Mucosa of descending colon (tissue), 3 donors: Measurements from ENCODE around the gene LCMT2. TPM values are rescaled to one million over a fixed set of nuclear protein-coding genes. Genes with fewer than 3 reads are reported as not detected.

ENCODE experiments used
- ATAC-seq: fragments of 200-7000 bp; cut with Tn5 transposase; one replicate; pipeline ENCODE4 v1.9.1; 2020; ENCODE audit warnings: mild to moderate bottlenecking, moderate library complexity
- DNase-seq, 3 donors: peaks; one replicate each; pipeline ENCODE4 v3.0.0-alpha.2; 2020
- H3K36me3 ChIP-seq: fragments of 200-600 bp; one replicate; pipeline ENCODE4 v1.8.0; 2021; ENCODE audit warnings: low read depth, mild to moderate bottlenecking
- H3K4me1 ChIP-seq: fragments of 200-600 bp; one replicate; pipeline ENCODE4 v1.8.0; 2021; ENCODE audit warnings: low read depth, mild to moderate bottlenecking
- H3K4me3 ChIP-seq: fragments of 200-600 bp; one replicate; pipeline ENCODE4 v1.8.0; 2021; ENCODE audit warnings: mild to moderate bottlenecking
- H3K9me3 ChIP-seq: fragments of 200-600 bp; one replicate; pipeline ENCODE4 v1.8.0; 2021; ENCODE audit warnings: mild to moderate bottlenecking
- intact Hi-C, 2 donors: fragments of 100-400 bp; cut with DNase I in 1 of 2; cut with micrococcal nuclease in 1 of 2; formaldehyde crosslinking; loops; one replicate each; pipeline versions ENCODE4 v1.11.0 to v1.11.1; 2022; cut with DNase I, micrococcal nuclease
- total RNA-seq, 3 donors: library from RNA; stranded (reverse); fragmentation: NEBNext Ultra II Directional in 2 of 3; extraction: Animal tissue kit (Norgen Biotek cat#: 25700) in 2 of 3; gene quantifications; one replicate each; pipeline versions ENCODE4 v1.2.1 to v1.2.4, GENCODE V29; 2021 to 2023
- TF ChIP-seq, protein P1 (sequence below): fragments of 200-600 bp; IDR thresholded peaks from one replicate; pipeline ENCODE4 v1.8.0; 2022; ENCODE audit warnings: antibody characterized with exemption, mild to moderate bottlenecking
- donor health status: DM: no; HTN: no; CAD: no; lungs with moderate emphysema.
- donor health status: DM: no; HTN: no; CAD: no.
- donor health status: DM: no; HTN: yes; CAD: no.

Gene LCMT2
- total RNA-seq, 3 donors from 2014 or later = 5.0 to 5.4 (median 5.3) TPM

- no peak for DNase-seq
- H3K9me3 ChIP-seq = no peaks in the 10 kb centered on the region
- no peak overlapping the region for H3K4me3 ChIP-seq
- intact Hi-C loops = no loop called here
- TF ChIP-seq, protein P1, sequence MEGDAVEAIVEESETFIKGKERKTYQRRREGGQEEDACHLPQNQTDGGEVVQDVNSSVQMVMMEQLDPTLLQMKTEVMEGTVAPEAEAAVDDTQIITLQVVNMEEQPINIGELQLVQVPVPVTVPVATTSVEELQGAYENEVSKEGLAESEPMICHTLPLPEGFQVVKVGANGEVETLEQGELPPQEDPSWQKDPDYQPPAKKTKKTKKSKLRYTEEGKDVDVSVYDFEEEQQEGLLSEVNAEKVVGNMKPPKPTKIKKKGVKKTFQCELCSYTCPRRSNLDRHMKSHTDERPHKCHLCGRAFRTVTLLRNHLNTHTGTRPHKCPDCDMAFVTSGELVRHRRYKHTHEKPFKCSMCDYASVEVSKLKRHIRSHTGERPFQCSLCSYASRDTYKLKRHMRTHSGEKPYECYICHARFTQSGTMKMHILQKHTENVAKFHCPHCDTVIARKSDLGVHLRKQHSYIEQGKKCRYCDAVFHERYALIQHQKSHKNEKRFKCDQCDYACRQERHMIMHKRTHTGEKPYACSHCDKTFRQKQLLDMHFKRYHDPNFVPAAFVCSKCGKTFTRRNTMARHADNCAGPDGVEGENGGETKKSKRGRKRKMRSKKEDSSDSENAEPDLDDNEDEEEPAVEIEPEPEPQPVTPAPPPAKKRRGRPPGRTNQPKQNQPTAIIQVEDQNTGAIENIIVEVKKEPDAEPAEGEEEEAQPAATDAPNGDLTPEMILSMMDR = no peak
- ATAC-seq = no peak
- H3K4me1 ChIP-seq = no peaks in the 10 kb centered on the region
- H3K36me3 ChIP-seq = no peaks in the 10 kb centered on the region
Measured at GRCh38 chr15:43346305-43346704, 15.9 kb upstream of the LCMT2 start.

- DNase-seq (no peak), ATAC-seq (no peak)
- TF ChIP-seq, protein P1 = no peak
- H3K36me3 ChIP-seq = no peaks in the 10 kb centered on the region
- no peaks in the 10 kb centered on the region for H3K9me3 ChIP-seq
- H3K4me1 ChIP-seq = peaks cover 15% of the 10 kb centered on the region
- intact Hi-C loops = no loop called here
- peak overlapping the region; percentile 61 for H3K4me3 ChIP-seq
Measured at GRCh38 chr15:43330780-43331087, 361 bp upstream of the LCMT2 start.

- intact Hi-C loops = no loop called here
- ATAC-seq (peak; percentile 8), DNase-seq (peak in 2 of 3 donors; percentile 40 to 58)
- H3K36me3 ChIP-seq = no peaks in the 10 kb centered on the region
- TF ChIP-seq, protein P1 = no peak
- H3K4me3 ChIP-seq = peak overlapping the region; percentile 61
- peaks cover 15% of the 10 kb centered on the region for H3K4me1 ChIP-seq
- no peaks in the 10 kb centered on the region for H3K9me3 ChIP-seq
Measured at GRCh38 chr15:43329217-43329959, 985 bp downstream of the LCMT2 start.

- intact Hi-C loops = no loop called here
- TF ChIP-seq, protein P1 = no peak
- no peak for ATAC-seq
Measured at GRCh38 chr15:43325039-43325684, 5.2 kb downstream of the LCMT2 start.

GRCh38 chr15:43318990-43319771, 11.2 kb downstream of the LCMT2 start:
- Histone ChIP-seq H3K4me1 (no peaks in the 10 kb centered on the region), H3K4me3 (no peak overlapping the region), H3K36me3 (no peaks in the 10 kb centered on the region), H3K9me3 (no peaks in the 10 kb centered on the region)
- TF ChIP-seq, protein P1 = no peak
- DNase-seq (no peak), ATAC-seq (no peak)
- intact Hi-C loops = no loop called here

More at GRCh38 chr15:43325039-43325684, 5.2 kb downstream of the LCMT2 start:
- H3K9me3 ChIP-seq = no peaks in the 10 kb centered on the region
- DNase-seq = no peak
- peaks cover 15% of the 10 kb centered on the region for H3K4me1 ChIP-seq
- H3K4me3 ChIP-seq = no peak overlapping the region
- no peaks in the 10 kb centered on the region for H3K36me3 ChIP-seq
